ENCODE measurements around the gene MYO5A. TPM values are rescaled to one million over a fixed set of nuclear protein-coding genes. Genes with fewer than 3 reads are reported as not detected.

Gene MYO5A
- total and polyA plus RNA-seq, 2 donors (not counting 1 experiment from before 2014, with no cell fraction given) = 12.2 to 44.4 TPM

- DNase-seq = no peak
These were observed 643 bp downstream of the MYO5A start for GRCh38 chr15:52527911-52528563.

More at GRCh38 chr15:52527911-52528563, 643 bp downstream of the MYO5A start:
- Histone ChIP-seq H3K4me1 (ENCODE audit: control insufficient read depth in 2 of 2, insufficient read depth in 2 of 2, low read length in 2 of 2) (peaks cover 11 to 18% of the 10 kb centered on the region in 2 donors), H3K4me2 (replicated peaks; ENCODE audit: low read depth, low read length, poor library complexity, severe bottlenecking) (peak overlapping the region; percentile 95), H3K36me3 (replicated peaks in 1 of 2; ENCODE audit: control extremely low read depth in 1 of 2, control insufficient read depth in 1 of 2, extremely low read depth in 1 of 2, insufficient read depth in 2 of 2, low read length in 1 of 2) (no peaks in the 10 kb centered on the region), H3K79me2 (ENCODE audit: control insufficient read depth, insufficient read depth, low read length) (peaks cover 66% of the 10 kb centered on the region), H2AFZ (ENCODE audit: insufficient read depth, low read depth, low read length, poor library complexity, severe bottlenecking) (peak overlapping the region; percentile 85), H3K4me3 (ENCODE audit: control extremely low read depth in 1 of 5, extremely low read depth in 1 of 5, insufficient read depth in 1 of 5, low read depth in 2 of 5, low read length in 4 of 5) (peak overlapping the region; percentile 56 to 74 (median 60)), H3K9ac (ENCODE audit: low read length) (peak overlapping the region; percentile 71), H4K20me1 (ENCODE audit: control insufficient read depth, insufficient read depth, low read length, poor library complexity, severe bottlenecking) (peaks cover 17% of the 10 kb centered on the region), H3K27ac (ENCODE audit: low read length in 2 of 2) (peak overlapping the region; percentile 41 to 78), H3K9me3 (ENCODE audit: control extremely low read depth in 1 of 3, control insufficient read depth in 2 of 3, insufficient read depth in 1 of 3, low read length in 2 of 3) (no peaks in the 10 kb centered on the region), H3K27me3 (replicated peaks in 1 of 4; ENCODE audit: control extremely low read depth in 1 of 4, control insufficient read depth in 3 of 4, insufficient read depth in 4 of 4, low read length in 3 of 4) (no peaks in the 10 kb centered on the region)
- Mint-ChIP-seq H3K4me1 (peaks cover 34% of the 10 kb centered on the region), H3K4me3 (peak overlapping the region; percentile 98), H3K27me3 (no peaks in the 10 kb centered on the region), H3K9me3 (ENCODE audit: insufficient read depth) (no peaks in the 10 kb centered on the region), H3K27ac (peak overlapping the region; percentile 97)
- no peak for ATAC-seq (ENCODE audit: low read depth)
- CTCF ChIA-PET = interaction anchor here (0.5 to 2.9 kb wide), 9 partner anchors 20 to 638 kb away, joined by 3 to 9 read pairs (median 4); no protein-coding TSS in a partner anchor
- POLR2A ChIA-PET = interaction anchor here (0.5 to 1.0 kb wide), 4 partner anchors 19 to 155 kb away, joined by 3 to 5 read pairs (median 4); no protein-coding TSS in a partner anchor
- intact Hi-C loops (cut with micrococcal nuclease) = loop anchor here (2.0 to 5.0 kb wide), 4 partner anchors 23 to 293 kb away; no protein-coding TSS in a partner anchor
- under 1% methylated on average over 30 of the region's 32 CpGs for WGBS (ENCODE audit: insufficient coverage)
- no peak for TF ChIP-seq CTCF (IDR thresholded peaks at IDR 0.05)
- no peak for TF ChIP-seq EZH2 (IDR thresholded peaks at IDR 0.05; ENCODE audit: borderline replicate concordance, insufficient read depth, low read depth, low read length, poor library complexity, severe bottlenecking)

Data from B cell (primary cell).